ENCODE data around the gene ADCY5.

- TF ChIP-seq CTCF (conservative IDR thresholded peaks at IDR 0.05) (no peak), ZFX (IDR thresholded peaks at IDR 0.05) (no peak)
These were observed 118.4 kb downstream of the ADCY5 start for GRCh38 chr3:123330441-123330991.
